Suprapubic skin (tissue), 4 donors: ENCODE measurements around the gene PRDM11. TPM values are rescaled to one million over a fixed set of nuclear protein-coding genes. Genes with fewer than 3 reads are reported as not detected.

ENCODE experiments used
- DNase-seq, 2 donors: peaks; one replicate each; pipeline ENCODE4 v3.0.0-alpha.2; 2019; ENCODE audit warnings: low spot score in 2 of 2
- H3K27ac ChIP-seq: fragments of 200-600 bp; sonication (generic); one replicate; pipeline ENCODE4 v1.5.1; 2019
- H3K27me3 ChIP-seq: fragments of 200-600 bp; sonication (generic); one replicate; pipeline ENCODE4 v1.5.1; 2019
- H3K36me3 ChIP-seq: fragments of 200-600 bp; sonication (generic); one replicate; pipeline ENCODE4 v1.5.1; 2019
- H3K4me1 ChIP-seq: fragments of 200-600 bp; sonication (generic); one replicate; pipeline ENCODE4 v1.5.1; 2019
- H3K4me3 ChIP-seq: fragments of 200-600 bp; sonication (generic); one replicate; pipeline ENCODE4 v1.5.1; 2019; ENCODE audit warnings: mild to moderate bottlenecking
- H3K9me3 ChIP-seq: fragments of 200-600 bp; sonication (generic); one replicate; pipeline ENCODE4 v1.5.1; 2019
- CTCF ChIP-seq, 2 donors: fragments of 200-600 bp in 1 of 2; fragments of 450-650 bp in 1 of 2; sonication (generic) in 1 of 2; IDR thresholded peaks; one replicate each; pipeline ENCODE4 v1.5.1; 2016 to 2019; ENCODE audit warnings: antibody characterized with exemption in 2 of 2, mild to moderate bottlenecking in 1 of 2, moderate library complexity in 1 of 2
- EP300 ChIP-seq: sonication (generic); formaldehyde crosslinking; IDR thresholded peaks from one replicate; pipeline ENCODE4 v1.6.1; 2017; ENCODE audit warnings: antibody characterized with exemption
- POLR2A ChIP-seq, 2 donors: fragments of 450-650 bp; IDR thresholded peaks; one replicate each; pipeline ENCODE4 v1.6.1; 2017; ENCODE audit warnings: antibody characterized with exemption in 2 of 2, mild to moderate bottlenecking in 2 of 2, moderate library complexity in 2 of 2
- POLR2AphosphoS5 ChIP-seq, 3 donors: sonication (generic); formaldehyde crosslinking; IDR thresholded peaks; one replicate each; pipeline ENCODE4 v1.6.1; 2017; ENCODE audit warnings: antibody characterized with exemption in 3 of 3
- WGBS: methylation state at CpG from one replicate; pipeline ENCODE4 v1.1.5; 2018; 5-methylcytosine and 5-hydroxymethylcytosine counted together
- total RNA-seq, 4 donors: library from RNA; depleted of rRNA; stranded (reverse); fragments of >200 nt; gene quantifications; one replicate each; pipeline ENCODE4 v1.1.0, GENCODE V29; 2016

PRDM11 gene
- total RNA-seq, 4 donors from 2014 or later, result 9.1 to 11.9 (median 11.0) TPM

- Histone ChIP-seq H3K36me3 (no peaks in the 10 kb centered on the region), H3K27ac (no peak overlapping the region), H3K9me3 (no peaks in the 10 kb centered on the region), H3K4me3 (no peak overlapping the region), H3K4me1 (no peaks in the 10 kb centered on the region), H3K27me3 (peaks cover 6% of the 10 kb centered on the region)
- WGBS, result 49% methylated on average over 3 of the region's 4 CpGs
- TF ChIP-seq EP300 (no peak), POLR2A (IDR thresholded peaks at IDR 0.05) (no peak), POLR2AphosphoS5 (IDR thresholded peaks at IDR 0.05) (no peak), CTCF (IDR thresholded peaks at IDR 0.05) (no peak)
- DNase-seq, result no peak
Observed at GRCh38 chr11:45237711-45238315, 91.4 kb downstream of the PRDM11 start.

- Histone ChIP-seq H3K27me3 (peaks cover 6% of the 10 kb centered on the region), H3K27ac (no peak overlapping the region), H3K4me1 (no peaks in the 10 kb centered on the region), H3K9me3 (no peaks in the 10 kb centered on the region), H3K4me3 (no peak overlapping the region), H3K36me3 (no peaks in the 10 kb centered on the region)
- peak in 1 of 2 donors; percentile 23 for DNase-seq
- TF ChIP-seq POLR2A (IDR thresholded peaks at IDR 0.05) (no peak), CTCF (IDR thresholded peaks at IDR 0.05) (no peak)
- WGBS, result 80% methylated on average over 3 of the region's 3 CpGs
Observed at GRCh38 chr11:45238724-45239123, 92.3 kb downstream of the PRDM11 start.

GRCh38 chr11:45239733-45240132 lies 93.3 kb downstream of the PRDM11 start:
- Histone ChIP-seq H3K4me3 (no peak overlapping the region), H3K4me1 (no peaks in the 10 kb centered on the region), H3K27me3 (peaks cover 6% of the 10 kb centered on the region), H3K27ac (no peak overlapping the region), H3K36me3 (no peaks in the 10 kb centered on the region), H3K9me3 (no peaks in the 10 kb centered on the region)
- TF ChIP-seq POLR2A (IDR thresholded peaks at IDR 0.05), result no peak
- TF ChIP-seq EP300, result no peak
- TF ChIP-seq POLR2AphosphoS5 (IDR thresholded peaks at IDR 0.05), result no peak
- no peak for TF ChIP-seq CTCF (IDR thresholded peaks at IDR 0.05)
- peak in 1 of 2 donors; percentile 3 for DNase-seq
- WGBS, result 100% methylated on average over 1 of the region's 1 CpG

- Histone ChIP-seq H3K36me3 (no peaks in the 10 kb centered on the region), H3K4me1 (no peaks in the 10 kb centered on the region), H3K9me3 (no peaks in the 10 kb centered on the region), H3K4me3 (no peak overlapping the region), H3K27me3 (no peaks in the 10 kb centered on the region), H3K27ac (no peak overlapping the region)
- TF ChIP-seq CTCF (IDR thresholded peaks at IDR 0.05) (no peak), POLR2AphosphoS5 (IDR thresholded peaks at IDR 0.05) (no peak), EP300 (no peak), POLR2A (IDR thresholded peaks at IDR 0.05) (no peak)
- no peak for DNase-seq
- 79% methylated on average over 7 of the region's 12 CpGs for WGBS
Observed at GRCh38 chr11:45243967-45244366, 97.5 kb downstream of the PRDM11 start.

GRCh38 chr11:45245218-45246045 lies 99.0 kb downstream of the PRDM11 start:
- 88% methylated on average over 8 of the region's 8 CpGs for WGBS
- Histone ChIP-seq H3K27me3 (no peaks in the 10 kb centered on the region), H3K9me3 (no peaks in the 10 kb centered on the region), H3K4me3 (no peak overlapping the region), H3K36me3 (no peaks in the 10 kb centered on the region), H3K4me1 (no peaks in the 10 kb centered on the region), H3K27ac (no peak overlapping the region)
- peak in 1 of 2 donors; percentile 44 for DNase-seq
- TF ChIP-seq CTCF (IDR thresholded peaks at IDR 0.05), result no peak
- no peak for TF ChIP-seq EP300
- TF ChIP-seq POLR2AphosphoS5 (IDR thresholded peaks at IDR 0.05), result no peak
- TF ChIP-seq POLR2A (IDR thresholded peaks at IDR 0.05), result no peak
